Left ventricle myocardium inferior (tissue), 1 donor: Measurements from ENCODE around the gene MKS1. TPM values are rescaled to one million over a fixed set of nuclear protein-coding genes. Genes with fewer than 3 reads are reported as not detected.

Experiments used
- DNase-seq: peaks from one replicate; pipeline ENCODE4 v3.0.0-alpha.2; 2020
- H3K27ac ChIP-seq: fragments of 200-600 bp; replicated peaks from 2 replicates; pipeline ENCODE4 v1.8.0; 2021
- H3K27me3 ChIP-seq: fragments of 200-600 bp; 2 replicates; pipeline ENCODE4 v1.8.0; 2021; ENCODE audit warnings: low read depth
- H3K36me3 ChIP-seq: fragments of 200-600 bp; 2 replicates; pipeline ENCODE4 v1.8.0; 2021
- H3K4me1 ChIP-seq: fragments of 200-600 bp; 2 replicates; pipeline ENCODE4 v1.8.0; 2021
- H3K4me3 ChIP-seq: fragments of 200-600 bp; 2 replicates; pipeline ENCODE4 v1.8.0; 2021; ENCODE audit warnings: mild to moderate bottlenecking, moderate library complexity
- H3K9me3 ChIP-seq: fragments of 200-600 bp; replicated peaks from 2 replicates; pipeline ENCODE4 v1.8.0; 2021
- CTCF ChIP-seq: fragments of 200-600 bp; IDR thresholded peaks from 2 replicates; pipeline ENCODE4 v1.8.0; 2021; ENCODE audit warnings: antibody characterized with exemption, mild to moderate bottlenecking, borderline replicate concordance
- intact Hi-C: fragments of 100-400 bp; cut with micrococcal nuclease; formaldehyde crosslinking; loops from one replicate; pipeline ENCODE4 v1.11.0; 2022
- total RNA-seq: library from RNA; stranded (reverse); fragmentation: NEBNext Ultra II Directional; extraction: Animal tissue kit (Norgen Biotek cat#: 25700); gene quantifications from one replicate; pipeline ENCODE4 v1.2.1, GENCODE V29; 2021
- donor health status: DM: no; HTN: yes; CAD: no; lungs with severe emphysema.

Gene MKS1
- total RNA-seq, 1 donor from 2014 or later = 10.8 TPM

- intact Hi-C loops = no loop called here
- peaks cover 98% of the 10 kb centered on the region for H3K27me3 ChIP-seq
Observed at GRCh38 chr17:58242171-58242784, 23.2 kb upstream of the MKS1 start.

GRCh38 chr17:58239987-58240386 lies 20.9 kb upstream of the MKS1 start:
- TF ChIP-seq CTCF = no peak
- Histone ChIP-seq H3K9me3 (no peaks in the 10 kb centered on the region), H3K36me3 (no peaks in the 10 kb centered on the region), H3K27me3 (peaks cover 97% of the 10 kb centered on the region), H3K27ac (no peak overlapping the region), H3K4me1 (no peaks in the 10 kb centered on the region), H3K4me3 (no peak overlapping the region)
- intact Hi-C loops = no loop called here
- DNase-seq = no peak

More at GRCh38 chr17:58242171-58242784, 23.2 kb upstream of the MKS1 start:
- TF ChIP-seq CTCF = no peak
- DNase-seq = no peak
- no peaks in the 10 kb centered on the region for H3K9me3 ChIP-seq
- no peak overlapping the region for H3K27ac ChIP-seq
- H3K36me3 ChIP-seq = no peaks in the 10 kb centered on the region
- H3K4me1 ChIP-seq = no peaks in the 10 kb centered on the region
- no peak overlapping the region for H3K4me3 ChIP-seq

- no peaks in the 10 kb centered on the region for H3K9me3 ChIP-seq
- no peak for TF ChIP-seq CTCF
- no peak within 1 kb of the TSS for H3K27ac ChIP-seq
- intact Hi-C loops = no loop called here
- no peak for DNase-seq
- no peaks in the 10 kb centered on the region for H3K36me3 ChIP-seq
- peaks cover 99% of the 10 kb centered on the region for H3K27me3 ChIP-seq
- H3K4me3 ChIP-seq = no peak within 1 kb of the TSS
- H3K4me1 ChIP-seq = no peaks in the 10 kb centered on the region
Observed at GRCh38 chr17:58238147-58238634, 19.1 kb upstream of the MKS1 start, which contains the start of gene LPO. TSS of gene LPO (plus strand) at chr17:58238584. CDS start at chr17:58242980, 4,396 bp downstream.

- Histone ChIP-seq H3K9me3 (no peaks in the 10 kb centered on the region), H3K36me3 (no peaks in the 10 kb centered on the region), H3K4me3 (no peak overlapping the region), H3K27me3 (peaks cover 99% of the 10 kb centered on the region), H3K27ac (no peak overlapping the region), H3K4me1 (no peaks in the 10 kb centered on the region)
- intact Hi-C loops = no loop called here
- TF ChIP-seq CTCF = no peak
- no peak for DNase-seq
Observed at GRCh38 chr17:58236394-58236793, 17.3 kb upstream of the MKS1 start.

GRCh38 chr17:58235821-58236220 lies 16.8 kb upstream of the MKS1 start:
- no peaks in the 10 kb centered on the region for H3K4me1 ChIP-seq
- intact Hi-C loops = no loop called here
- no peaks in the 10 kb centered on the region for H3K36me3 ChIP-seq
- H3K27ac ChIP-seq = no peak overlapping the region
- no peak for DNase-seq
- H3K9me3 ChIP-seq = no peaks in the 10 kb centered on the region
- no peak overlapping the region for H3K4me3 ChIP-seq
- H3K27me3 ChIP-seq = peaks cover 99% of the 10 kb centered on the region
- TF ChIP-seq CTCF = no peak
